ENCODE data around the gene CEP192.
A peak's percentile ranks its signal among the peaks of the same experiment; 100 is the strongest.

Gene CEP192

GRCh38 chr18:13145636-13146190 is 154.6 kb downstream of the CEP192 start:
- no peak for DNase-seq

GRCh38 chr18:13147130-13147529 is 156.0 kb downstream of the CEP192 start:
- no peak for DNase-seq

GRCh38 chr18:13151656-13152055 is 160.5 kb downstream of the CEP192 start:
- no peak for DNase-seq

- DNase-seq, result no peak
These were observed 167.3 kb downstream of the CEP192 start for GRCh38 chr18:13158428-13158827.

- peak in 1 of 2 experiments; percentile 74 for DNase-seq
These were observed 168.4 kb downstream of the CEP192 start for GRCh38 chr18:13159579-13159978.

GRCh38 chr18:13161276-13161899 is 170.2 kb downstream of the CEP192 start:
- DNase-seq, result no peak

GRCh38 chr18:13163167-13163927 is 172.2 kb downstream of the CEP192 start:
- no peak for DNase-seq

GRCh38 chr18:13164406-13164805 is 173.2 kb downstream of the CEP192 start:
- no peak for DNase-seq

- peak in 1 of 2 experiments; percentile 7 for DNase-seq
These were observed 174.7 kb downstream of the CEP192 start for GRCh38 chr18:13165636-13166423.

GRCh38 chr18:13173578-13174145 is 182.5 kb downstream of the CEP192 start:
- DNase-seq, result no peak

All from NCI-H446 (cell line).